ENCODE results near the gene UTP20. TPM values are rescaled to one million over a fixed set of nuclear protein-coding genes. Genes with fewer than 3 reads are reported as not detected.

The UTP20 gene
- total RNA-seq, 1 donor from 2014 or later = 8.0 TPM

DNA sequence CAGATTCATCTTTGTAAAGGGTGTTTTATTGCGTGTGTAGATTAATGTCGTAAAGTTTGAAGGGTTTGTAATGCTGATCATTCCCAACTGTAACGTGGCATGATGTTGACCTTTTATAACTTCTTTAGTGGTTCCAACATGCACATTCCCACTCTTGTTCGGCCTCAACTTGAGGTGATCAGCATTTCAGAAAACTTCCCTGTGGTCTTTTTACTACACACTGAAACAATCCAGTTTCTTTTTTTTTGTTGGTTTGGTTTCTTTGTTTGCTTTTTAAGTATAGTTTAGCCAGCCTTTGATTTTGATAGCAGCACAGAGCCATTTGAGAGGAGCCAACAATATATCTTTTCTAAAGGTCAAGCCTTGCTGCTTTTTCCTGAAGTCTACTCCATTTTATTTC lies 22.8 kb downstream of the UTP20 start:
- Histone ChIP-seq H3K36me3 (peaks cover 53 to 78% of the 10 kb centered on the region in 2 donors), H3K27ac (no peak overlapping the region)
- TF ChIP-seq, protein P1, sequence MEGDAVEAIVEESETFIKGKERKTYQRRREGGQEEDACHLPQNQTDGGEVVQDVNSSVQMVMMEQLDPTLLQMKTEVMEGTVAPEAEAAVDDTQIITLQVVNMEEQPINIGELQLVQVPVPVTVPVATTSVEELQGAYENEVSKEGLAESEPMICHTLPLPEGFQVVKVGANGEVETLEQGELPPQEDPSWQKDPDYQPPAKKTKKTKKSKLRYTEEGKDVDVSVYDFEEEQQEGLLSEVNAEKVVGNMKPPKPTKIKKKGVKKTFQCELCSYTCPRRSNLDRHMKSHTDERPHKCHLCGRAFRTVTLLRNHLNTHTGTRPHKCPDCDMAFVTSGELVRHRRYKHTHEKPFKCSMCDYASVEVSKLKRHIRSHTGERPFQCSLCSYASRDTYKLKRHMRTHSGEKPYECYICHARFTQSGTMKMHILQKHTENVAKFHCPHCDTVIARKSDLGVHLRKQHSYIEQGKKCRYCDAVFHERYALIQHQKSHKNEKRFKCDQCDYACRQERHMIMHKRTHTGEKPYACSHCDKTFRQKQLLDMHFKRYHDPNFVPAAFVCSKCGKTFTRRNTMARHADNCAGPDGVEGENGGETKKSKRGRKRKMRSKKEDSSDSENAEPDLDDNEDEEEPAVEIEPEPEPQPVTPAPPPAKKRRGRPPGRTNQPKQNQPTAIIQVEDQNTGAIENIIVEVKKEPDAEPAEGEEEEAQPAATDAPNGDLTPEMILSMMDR (IDR thresholded peaks at IDR 0.05) = no peak

DNA sequence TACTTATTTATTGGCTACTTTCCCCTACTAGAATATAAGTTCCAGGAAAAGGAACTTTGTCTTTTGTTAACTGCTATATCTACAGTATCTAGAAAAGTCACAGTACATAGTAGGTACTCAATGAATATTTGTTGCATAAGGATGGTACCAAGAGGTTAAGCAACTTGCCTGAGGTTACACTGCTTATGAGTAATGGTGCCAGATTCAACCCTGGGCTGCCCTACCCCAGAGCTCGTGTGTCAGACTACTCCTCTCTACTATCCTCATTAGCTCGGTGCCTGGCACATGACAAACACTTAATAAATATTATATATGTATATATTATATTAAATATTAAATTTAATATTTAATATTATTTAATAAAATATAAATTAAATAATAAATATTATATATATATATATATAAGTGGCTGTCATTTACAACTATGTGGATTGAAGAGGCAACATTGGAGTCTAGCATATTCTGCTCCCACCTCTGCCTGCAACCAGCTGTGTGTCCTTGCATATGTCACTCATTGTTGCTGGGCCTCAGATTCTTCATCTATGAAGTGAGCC lies 25.4 kb downstream of the UTP20 start:
- Histone ChIP-seq H3K4me3 (no peak overlapping the region), H3K36me3 (peaks cover 59 to 88% of the 10 kb centered on the region in 2 donors), H3K27ac (no peak overlapping the region), H3K9me3 (no peaks in the 10 kb centered on the region), H3K27me3 (no peaks in the 10 kb centered on the region), H3K4me1 (no peaks in the 10 kb centered on the region)
- TF ChIP-seq, protein P1 (IDR thresholded peaks at IDR 0.05) = no peak
- no peak for DNase-seq (ENCODE audit: low spot score in 2 of 2)
- intact Hi-C loops (cut with DNase I) = no loop called here

More for the DNA sequence above, 22.8 kb downstream of the UTP20 start:
- no peaks in the 10 kb centered on the region for H3K9me3 ChIP-seq
- H3K4me3 ChIP-seq = no peak overlapping the region
- H3K4me1 ChIP-seq = no peaks in the 10 kb centered on the region
- DNase-seq (ENCODE audit: low spot score in 2 of 2) = no peak
- no peaks in the 10 kb centered on the region for H3K27me3 ChIP-seq
- intact Hi-C loops (cut with DNase I) = no loop called here

DNA sequence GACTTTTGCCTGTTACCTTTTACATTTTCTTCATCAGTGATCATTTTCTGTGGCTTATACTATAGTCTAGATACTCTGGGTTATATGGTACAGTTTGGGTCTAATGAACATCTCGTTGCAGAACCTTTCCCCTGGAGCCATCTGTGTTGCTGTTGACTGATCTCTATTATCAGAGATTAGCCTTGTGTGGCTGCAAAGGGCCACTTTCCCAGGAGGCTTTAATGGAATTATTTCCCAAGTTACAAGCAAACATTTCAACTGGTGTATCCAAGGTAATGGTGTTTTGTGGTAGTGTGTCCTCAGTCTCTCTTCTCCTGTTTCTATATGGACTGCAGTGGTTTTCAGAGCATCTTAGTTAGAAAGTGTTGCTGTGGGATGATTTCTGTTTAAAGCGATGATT lies 25.9 kb downstream of the UTP20 start:
- TF ChIP-seq, protein P1 (IDR thresholded peaks at IDR 0.05) = no peak
- H3K27ac ChIP-seq = no peak overlapping the region

DNA sequence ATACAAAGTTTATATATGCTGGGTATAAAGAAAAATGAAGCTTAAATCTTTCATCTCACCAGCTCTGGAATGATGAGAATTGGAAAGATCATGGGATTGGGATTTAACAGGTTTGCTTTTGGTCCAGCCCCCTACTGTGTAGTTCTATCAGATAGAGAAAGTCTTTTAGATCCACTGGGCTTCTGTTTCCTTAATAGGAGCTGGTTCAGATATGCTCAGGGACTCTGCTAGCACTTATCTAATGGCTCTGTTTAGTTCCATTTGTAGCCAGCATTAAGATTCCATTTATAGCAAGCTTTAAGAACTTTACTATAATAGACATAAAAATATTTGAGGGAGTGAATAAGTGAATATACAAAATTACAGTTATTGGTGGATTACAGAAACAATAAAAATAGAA lies 42.6 kb downstream of the UTP20 start:
- peaks cover 29 to 47% of the 10 kb centered on the region in 2 donors for H3K36me3 ChIP-seq
- TF ChIP-seq, protein P1 (IDR thresholded peaks at IDR 0.05) = no peak
- no peaks in the 10 kb centered on the region for H3K27me3 ChIP-seq
- H3K4me1 ChIP-seq = no peaks in the 10 kb centered on the region
- intact Hi-C loops (cut with DNase I) = loop anchor here (5.0 kb wide), 1 partner anchor 495 kb away; no protein-coding TSS in a partner anchor
- no peak overlapping the region for H3K27ac ChIP-seq
- DNase-seq (ENCODE audit: low spot score in 2 of 2) = no peak
- no peak overlapping the region for H3K4me3 ChIP-seq
- H3K9me3 ChIP-seq = no peaks in the 10 kb centered on the region

More for the DNA sequence above, 25.9 kb downstream of the UTP20 start:
- Histone ChIP-seq H3K9me3 (no peaks in the 10 kb centered on the region), H3K4me1 (no peaks in the 10 kb centered on the region), H3K4me3 (no peak overlapping the region), H3K27me3 (no peaks in the 10 kb centered on the region), H3K36me3 (peaks cover 54 to 89% of the 10 kb centered on the region in 2 donors)
- intact Hi-C loops (cut with DNase I) = no loop called here
- no peak for DNase-seq (ENCODE audit: low spot score in 2 of 2)

DNA sequence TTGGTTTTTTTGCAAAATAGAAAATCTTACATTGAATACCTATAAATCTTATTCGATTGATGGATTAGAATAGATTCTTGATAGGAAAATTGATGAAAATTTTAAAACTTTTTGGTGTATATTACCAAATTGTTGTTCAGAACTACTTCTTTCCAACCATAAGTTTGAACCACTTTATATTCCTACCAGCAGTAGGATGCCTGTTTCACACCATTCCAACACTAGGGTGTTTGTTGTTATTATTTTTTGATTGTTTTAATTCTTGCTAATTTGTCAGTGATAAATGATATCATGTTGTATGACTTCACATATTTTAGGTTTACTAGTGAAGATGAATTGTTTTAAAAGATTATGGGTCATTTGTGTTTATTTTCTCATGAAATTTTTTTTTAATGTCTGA lies 43.4 kb downstream of the UTP20 start:
- intact Hi-C loops (cut with DNase I) = loop anchor here (5.0 kb wide), 1 partner anchor 496 kb away; no protein-coding TSS in a partner anchor
- no peaks in the 10 kb centered on the region for H3K27me3 ChIP-seq
- no peak overlapping the region for H3K27ac ChIP-seq
- DNase-seq (ENCODE audit: low spot score in 2 of 2) = no peak
- peaks cover 25 to 51% of the 10 kb centered on the region in 2 donors for H3K36me3 ChIP-seq
- no peaks in the 10 kb centered on the region for H3K4me1 ChIP-seq
- no peaks in the 10 kb centered on the region for H3K9me3 ChIP-seq
- TF ChIP-seq, protein P1 (IDR thresholded peaks at IDR 0.05) = no peak
- H3K4me3 ChIP-seq = no peak overlapping the region
